Measurements from ENCODE around the gene LCOR.

DNA sequence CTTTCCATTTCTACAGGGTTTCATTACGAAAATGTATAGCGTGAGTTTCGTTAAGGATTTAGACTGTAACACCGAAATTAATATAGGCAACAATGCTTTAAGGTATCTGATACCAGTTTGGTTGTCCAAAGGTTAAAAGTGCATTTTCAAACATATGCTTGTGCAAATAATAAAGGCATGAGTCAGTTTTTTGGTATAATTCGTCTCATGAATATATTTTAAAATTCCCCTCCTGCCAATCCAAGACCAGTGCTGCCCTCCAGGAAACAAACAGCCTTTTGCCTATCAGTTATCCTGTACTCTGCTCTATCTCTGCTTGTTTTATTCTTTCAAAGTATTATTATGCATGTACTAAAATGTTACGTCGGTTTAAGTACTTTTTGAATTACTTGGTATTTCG lies 2.0 kb downstream of the LCOR start:
- TF ChIP-seq CTCF (conservative IDR thresholded peaks at IDR 0.05) (no peak), ZFX (IDR thresholded peaks at IDR 0.05) (no peak)
